ENCODE measurements around the gene RAP1GAP2.

The RAP1GAP2 gene

DNA sequence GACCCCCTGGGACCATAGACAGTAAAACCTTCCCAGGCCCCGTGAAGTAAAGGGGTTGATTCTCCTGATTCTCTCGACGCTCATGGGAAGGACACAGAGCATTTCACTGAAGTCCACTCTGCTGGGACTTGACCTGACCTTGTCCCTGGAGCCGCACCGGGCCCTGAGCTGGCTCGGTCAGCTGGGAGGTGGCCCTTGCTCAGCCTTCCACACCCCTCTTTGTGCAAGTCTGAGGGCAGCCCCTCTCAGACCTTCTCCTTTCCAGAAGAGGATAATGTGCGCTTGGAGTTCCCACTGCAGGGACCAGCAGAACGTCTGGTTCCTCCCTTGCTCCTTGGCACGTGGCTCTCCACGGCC lies 115.5 kb downstream of the RAP1GAP2 start:
- DNase-seq (ENCODE audit: low spot score) = no peak
- TF ChIP-seq, protein P1, sequence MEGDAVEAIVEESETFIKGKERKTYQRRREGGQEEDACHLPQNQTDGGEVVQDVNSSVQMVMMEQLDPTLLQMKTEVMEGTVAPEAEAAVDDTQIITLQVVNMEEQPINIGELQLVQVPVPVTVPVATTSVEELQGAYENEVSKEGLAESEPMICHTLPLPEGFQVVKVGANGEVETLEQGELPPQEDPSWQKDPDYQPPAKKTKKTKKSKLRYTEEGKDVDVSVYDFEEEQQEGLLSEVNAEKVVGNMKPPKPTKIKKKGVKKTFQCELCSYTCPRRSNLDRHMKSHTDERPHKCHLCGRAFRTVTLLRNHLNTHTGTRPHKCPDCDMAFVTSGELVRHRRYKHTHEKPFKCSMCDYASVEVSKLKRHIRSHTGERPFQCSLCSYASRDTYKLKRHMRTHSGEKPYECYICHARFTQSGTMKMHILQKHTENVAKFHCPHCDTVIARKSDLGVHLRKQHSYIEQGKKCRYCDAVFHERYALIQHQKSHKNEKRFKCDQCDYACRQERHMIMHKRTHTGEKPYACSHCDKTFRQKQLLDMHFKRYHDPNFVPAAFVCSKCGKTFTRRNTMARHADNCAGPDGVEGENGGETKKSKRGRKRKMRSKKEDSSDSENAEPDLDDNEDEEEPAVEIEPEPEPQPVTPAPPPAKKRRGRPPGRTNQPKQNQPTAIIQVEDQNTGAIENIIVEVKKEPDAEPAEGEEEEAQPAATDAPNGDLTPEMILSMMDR (IDR thresholded peaks at IDR 0.05; ENCODE audit: extremely low read depth, missing control alignments) = no peak

DNA sequence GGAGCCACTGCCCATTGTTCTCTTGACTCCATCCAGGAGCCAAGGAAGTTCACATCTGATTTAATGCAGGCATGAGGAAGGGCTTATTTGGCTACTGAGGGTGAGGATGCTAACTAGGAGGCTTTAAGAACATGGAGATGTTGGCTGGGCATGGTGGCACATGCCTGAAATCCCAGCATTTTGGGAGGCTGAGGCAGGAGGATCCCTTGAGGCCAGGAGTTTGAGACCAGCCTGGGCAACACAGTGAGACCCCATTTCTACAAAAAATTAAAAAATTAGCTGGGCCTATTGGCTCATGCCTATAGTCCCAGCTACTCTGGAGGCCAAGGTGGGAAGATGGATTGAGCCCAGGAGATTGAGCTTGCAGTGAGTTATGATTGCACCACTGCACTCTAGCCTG lies 116.5 kb downstream of the RAP1GAP2 start:
- DNase-seq (ENCODE audit: low spot score) = no peak
- TF ChIP-seq, protein P1 (IDR thresholded peaks at IDR 0.05; ENCODE audit: extremely low read depth, missing control alignments) = no peak

DNA sequence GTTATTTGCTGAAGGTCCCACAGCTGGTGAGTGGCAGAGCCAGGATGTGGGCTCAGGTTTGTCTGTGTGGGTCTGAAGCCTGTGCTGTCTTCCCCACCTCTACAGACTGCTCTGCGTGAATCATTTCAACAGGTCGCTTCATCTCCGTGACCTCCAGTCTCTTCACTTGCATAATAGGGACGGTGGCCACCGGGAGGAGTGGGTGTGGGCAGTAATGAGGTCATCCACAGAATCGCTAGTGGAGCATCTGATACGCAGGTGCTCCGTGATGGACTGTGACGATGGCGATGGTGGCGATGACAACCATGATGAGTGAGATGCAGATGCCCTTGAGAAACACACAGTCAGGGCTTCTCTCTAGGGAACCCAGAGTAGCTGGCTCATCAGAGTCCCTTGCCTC lies 120.2 kb downstream of the RAP1GAP2 start:
- TF ChIP-seq, protein P1 (IDR thresholded peaks at IDR 0.05; ENCODE audit: extremely low read depth, missing control alignments) = no peak
- no peak for DNase-seq (ENCODE audit: low spot score)

DNA sequence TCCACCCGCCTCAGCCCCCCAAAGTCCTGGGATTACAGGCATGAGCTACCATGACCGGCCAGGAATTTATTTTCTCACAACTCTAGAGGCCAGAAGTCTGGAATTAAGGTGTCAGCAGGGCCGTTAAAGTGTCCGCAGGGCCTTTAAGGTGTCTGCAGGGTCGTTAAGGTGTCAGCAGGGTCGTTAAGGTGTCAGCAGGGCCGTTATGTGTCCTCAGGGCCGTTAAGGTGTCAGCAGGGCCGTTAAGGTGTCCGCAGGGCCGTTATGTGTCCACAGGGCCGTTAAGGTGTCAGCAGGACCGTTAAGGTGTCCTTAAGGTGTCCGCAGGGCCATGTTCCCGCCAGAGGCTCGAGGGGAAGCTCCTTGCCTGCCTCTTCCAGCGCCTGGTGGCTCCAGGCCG lies 125.2 kb downstream of the RAP1GAP2 start:
- no peak for DNase-seq (ENCODE audit: low spot score)
- TF ChIP-seq, protein P1 (IDR thresholded peaks at IDR 0.05; ENCODE audit: extremely low read depth, missing control alignments) = no peak

DNA sequence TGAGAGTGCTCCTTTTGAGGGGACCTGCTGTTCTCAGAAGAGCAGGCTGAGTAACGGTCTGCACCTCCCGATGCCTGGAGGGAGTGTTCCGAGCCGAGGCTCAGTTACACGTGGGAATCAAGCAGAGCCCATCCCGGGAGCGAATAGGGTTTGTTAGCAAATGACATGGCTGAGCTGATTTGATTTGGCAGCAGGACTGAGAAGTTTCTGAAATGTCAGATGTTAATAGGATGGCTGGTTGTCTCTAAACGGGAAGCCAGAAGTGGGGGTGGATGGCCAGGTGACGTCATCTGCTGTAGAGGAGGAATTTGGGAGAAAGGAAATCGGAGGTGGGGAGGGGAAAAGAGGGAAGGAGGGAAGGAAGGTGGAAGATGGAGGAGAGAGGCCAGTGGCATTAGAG lies 128.0 kb downstream of the RAP1GAP2 start:
- TF ChIP-seq, protein P1 (IDR thresholded peaks at IDR 0.05; ENCODE audit: extremely low read depth, missing control alignments) = no peak
- no peak for DNase-seq (ENCODE audit: low spot score)

DNA sequence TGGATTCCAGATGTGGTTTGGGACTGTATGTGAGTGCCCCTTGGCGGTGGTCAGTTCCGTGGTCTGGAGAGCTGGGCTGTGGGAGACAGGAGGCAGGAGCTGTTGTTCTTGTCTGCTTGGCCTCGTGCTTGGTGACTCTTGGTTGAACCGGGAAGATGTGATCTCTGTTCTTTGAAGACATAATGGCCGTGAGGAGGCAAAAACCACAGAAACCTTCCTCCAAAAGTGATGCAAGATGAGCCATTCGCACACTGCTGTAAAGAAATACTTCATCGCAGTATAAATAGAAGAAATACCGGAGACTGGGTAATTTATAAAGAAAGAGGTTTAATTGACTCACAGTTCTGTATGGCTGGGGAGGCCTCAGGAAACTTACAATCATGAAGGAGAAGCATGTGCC lies 128.8 kb downstream of the RAP1GAP2 start:
- TF ChIP-seq, protein P1 (IDR thresholded peaks at IDR 0.05; ENCODE audit: extremely low read depth, missing control alignments) = no peak
- no peak for DNase-seq (ENCODE audit: low spot score)

DNA sequence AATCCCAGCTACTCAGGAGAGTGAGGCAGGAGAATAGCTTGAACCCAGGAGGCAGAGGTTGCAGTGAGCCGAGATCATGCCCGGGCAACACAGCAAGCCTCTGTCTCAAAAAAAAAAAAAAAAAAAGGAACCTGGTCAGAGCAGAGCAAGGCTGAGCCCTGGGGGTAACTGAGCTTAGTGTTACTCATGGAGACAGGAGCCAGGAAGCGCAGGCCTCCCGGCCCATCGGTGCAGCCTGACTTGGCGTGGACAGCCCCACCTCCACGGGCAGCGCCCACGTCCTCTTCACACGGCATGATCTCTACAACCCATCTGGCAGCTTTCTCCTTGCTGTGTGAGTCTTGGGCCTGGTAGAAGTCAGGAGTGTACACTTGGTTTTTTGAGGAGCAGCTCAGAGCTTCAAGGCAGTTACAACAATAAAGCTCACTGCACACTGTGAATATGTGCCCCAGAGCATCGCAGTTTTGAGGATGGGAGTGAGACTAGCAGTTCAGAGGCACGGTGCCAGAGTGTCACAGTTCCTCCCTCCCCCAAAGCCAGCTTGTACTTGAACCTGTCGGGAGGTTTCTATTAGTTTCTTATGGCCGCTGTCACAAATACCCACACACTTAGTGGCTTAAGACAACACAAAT lies 129.9 kb downstream of the RAP1GAP2 start:
- DNase-seq (ENCODE audit: low spot score) = no peak
- TF ChIP-seq, protein P1 (IDR thresholded peaks at IDR 0.05; ENCODE audit: extremely low read depth, missing control alignments) = no peak
